Fibroblast of villous mesenchyme (primary cell): ENCODE results near the gene ADGRL2. TPM values are rescaled to one million over a fixed set of nuclear protein-coding genes. Genes with fewer than 3 reads are reported as not detected.

ENCODE experiments used
- DNase-seq: peaks from one replicate; pipeline ENCODE4 v3.0.0-alpha.2; 2010; ENCODE audit warnings: low read depth
- H3K4me3 ChIP-seq: 2 replicates; pipeline ENCODE4 v1.5.1; 2011; ENCODE audit warnings: low read depth, mild to moderate bottlenecking, low read length
- CTCF ChIP-seq: IDR thresholded peaks from 2 replicates; pipeline ENCODE4 v1.5.1; 2012; ENCODE audit warnings: low read depth, mild to moderate bottlenecking, low read length; ENCODE audit not compliant: insufficient read depth
- total RNA-seq: library from RNA; depleted of rRNA; stranded (reverse); fragments of >200 nt; gene quantifications from 2 replicates; pipeline ENCODE4 v1.2.3, GENCODE V29; 2012

ADGRL2 gene
- total RNA-seq, 1 donor: 15.1 TPM

GRCh38 chr1:81834268-81834667 is 33.5 kb downstream of the ADGRL2 start:
- no peak overlapping the region for H3K4me3 ChIP-seq
- TF ChIP-seq CTCF: no peak
- no peak for DNase-seq

- no peak overlapping the region for H3K4me3 ChIP-seq
- DNase-seq: no peak
- no peak for TF ChIP-seq CTCF
These were observed 34.4 kb downstream of the ADGRL2 start for GRCh38 chr1:81834921-81835698.

GRCh38 chr1:81836007-81836626 is 35.4 kb downstream of the ADGRL2 start:
- no peak for DNase-seq
- TF ChIP-seq CTCF: no peak
- H3K4me3 ChIP-seq: no peak overlapping the region

- H3K4me3 ChIP-seq: no peak overlapping the region
- TF ChIP-seq CTCF: no peak
- no peak for DNase-seq
These were observed 38.0 kb downstream of the ADGRL2 start for GRCh38 chr1:81838600-81839218.

GRCh38 chr1:81840805-81841204 is 40.1 kb downstream of the ADGRL2 start:
- no peak overlapping the region for H3K4me3 ChIP-seq
- no peak for TF ChIP-seq CTCF
- DNase-seq: no peak

GRCh38 chr1:81841795-81842194 is 41.1 kb downstream of the ADGRL2 start:
- no peak for TF ChIP-seq CTCF
- no peak overlapping the region for H3K4me3 ChIP-seq
- DNase-seq: no peak
